ENCODE data around the gene THAP7.

GRCh38 chr22:21009638-21010425, 7.9 kb upstream of the THAP7 start:
- TF ChIP-seq CTCF (IDR thresholded peaks at IDR 0.05) (no peak), POLR2A (IDR thresholded peaks at IDR 0.05) (no peak)

Measured in uterus (tissue), 2 donors.